Measurements from ENCODE around the gene CRADD.
"Not testable (repeated sequence)": the region's sequence is repeated elsewhere in the genome, so short reads cannot be mapped to it uniquely, and the experiment has no call there.

The CRADD gene

DNA sequence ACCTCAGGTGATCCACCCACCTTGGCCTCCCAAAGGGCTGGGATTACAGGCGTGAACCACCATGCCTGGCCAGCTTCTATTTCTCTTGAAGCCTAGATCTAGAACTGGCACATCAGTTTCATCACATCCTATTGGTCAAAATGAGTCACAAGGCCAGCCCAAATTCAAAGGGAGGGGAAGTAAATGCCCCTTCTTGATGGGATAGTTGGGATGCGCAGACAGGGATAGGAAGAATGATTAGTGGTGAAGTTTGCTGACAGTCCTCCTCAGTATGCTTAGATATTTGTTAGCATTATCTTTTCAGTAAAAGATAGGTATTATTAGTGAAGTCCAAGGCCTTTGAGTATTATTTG lies 33.4 kb downstream of the CRADD start:
- H3K9me3 ChIP-seq (ENCODE audit: control insufficient read depth, insufficient read depth, low read depth, low read length), result no peaks in the 10 kb centered on the region
- H3K36me3 ChIP-seq (ENCODE audit: control insufficient read depth in 2 of 2, insufficient read depth in 1 of 2, low read length in 2 of 2), result no peaks in the 10 kb centered on the region
- H3K4me1 ChIP-seq (ENCODE audit: control insufficient read depth, insufficient read depth, low read length), result 0 out of 2 replicates have a peak, but pooled peaks cover 6% of the 10 kb centered on the region
- no peak overlapping the region for H3K4me3 ChIP-seq (ENCODE audit: low read depth, low read length)
- ChIA-PET CTCF (interaction anchor here (0.6 kb wide), 1 partner anchor 321 kb away, joined by 3 read pairs; no protein-coding TSS in a partner anchor), POLR2A (no interaction called here)
- no peak overlapping the region for H3K27ac ChIP-seq (ENCODE audit: extremely low read depth, low read depth, low read length)
- TF ChIP-seq, protein P1, sequence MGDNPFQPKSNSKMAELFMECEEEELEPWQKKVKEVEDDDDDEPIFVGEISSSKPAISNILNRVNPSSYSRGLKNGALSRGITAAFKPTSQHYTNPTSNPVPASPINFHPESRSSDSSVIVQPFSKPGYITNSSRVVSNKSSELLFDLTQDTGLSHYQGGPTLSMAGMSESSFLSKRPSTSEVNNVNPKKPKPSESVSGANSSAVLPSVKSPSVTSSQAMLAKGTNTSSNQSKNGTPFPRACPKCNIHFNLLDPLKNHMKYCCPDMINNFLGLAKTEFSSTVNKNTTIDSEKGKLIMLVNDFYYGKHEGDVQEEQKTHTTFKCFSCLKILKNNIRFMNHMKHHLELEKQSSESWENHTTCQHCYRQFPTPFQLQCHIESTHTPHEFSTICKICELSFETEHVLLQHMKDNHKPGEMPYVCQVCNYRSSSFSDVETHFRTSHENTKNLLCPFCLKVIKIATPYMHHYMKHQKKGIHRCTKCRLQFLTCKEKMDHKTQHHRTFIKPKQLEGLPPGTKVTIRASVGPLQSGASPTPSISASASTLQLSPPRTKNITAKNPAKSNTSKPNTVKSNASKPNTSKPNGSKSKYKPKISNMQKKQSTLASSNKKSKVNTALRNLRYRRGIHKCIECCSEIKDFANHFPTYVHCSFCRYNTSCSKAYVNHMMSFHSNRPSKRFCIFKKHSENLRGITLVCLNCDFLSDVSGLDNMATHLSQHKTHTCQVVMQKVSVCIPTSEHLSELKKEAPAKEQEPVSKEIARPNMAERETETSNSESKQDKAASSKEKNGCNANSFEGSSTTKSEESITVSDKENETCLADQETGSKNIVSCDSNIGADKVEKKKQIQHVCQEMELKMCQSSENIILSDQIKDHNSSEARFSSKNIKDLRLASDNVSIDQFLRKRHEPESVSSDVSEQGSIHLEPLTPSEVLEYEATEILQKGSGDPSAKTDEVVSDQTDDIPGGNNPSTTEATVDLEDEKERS (tag by site-specific recombination; IDR thresholded peaks at IDR 0.05), result no peak
- TF ChIP-seq ZNF335 (tag by site-specific recombination; conservative IDR thresholded peaks at IDR 0.05) (no peak), ZNF16 (tag by site-specific recombination; IDR thresholded peaks at IDR 0.05; ENCODE audit: low read depth) (no peak), PRDM1 (tag by site-specific recombination; IDR thresholded peaks at IDR 0.05) (no peak), ZNF274 (IDR thresholded peaks at IDR 0.05; ENCODE audit: low read length) (no peak), ZNF274 (tag by site-specific recombination; IDR thresholded peaks at IDR 0.05; ENCODE audit: borderline replicate concordance) (no peak), ZNF629 (tag by site-specific recombination; IDR thresholded peaks at IDR 0.05) (no peak), KLF7 (tag by site-specific recombination; IDR thresholded peaks at IDR 0.05; ENCODE audit: borderline replicate concordance) (no peak), ZNF311 (tag by site-specific recombination; IDR thresholded peaks at IDR 0.05; ENCODE audit: borderline replicate concordance) (no peak), ZXDB (tag by site-specific recombination; IDR thresholded peaks at IDR 0.05) (no peak), ZNF138 (tag by site-specific recombination; IDR thresholded peaks at IDR 0.05; ENCODE audit: borderline replicate concordance) (no peak)
- TF ChIP-seq, protein P2, sequence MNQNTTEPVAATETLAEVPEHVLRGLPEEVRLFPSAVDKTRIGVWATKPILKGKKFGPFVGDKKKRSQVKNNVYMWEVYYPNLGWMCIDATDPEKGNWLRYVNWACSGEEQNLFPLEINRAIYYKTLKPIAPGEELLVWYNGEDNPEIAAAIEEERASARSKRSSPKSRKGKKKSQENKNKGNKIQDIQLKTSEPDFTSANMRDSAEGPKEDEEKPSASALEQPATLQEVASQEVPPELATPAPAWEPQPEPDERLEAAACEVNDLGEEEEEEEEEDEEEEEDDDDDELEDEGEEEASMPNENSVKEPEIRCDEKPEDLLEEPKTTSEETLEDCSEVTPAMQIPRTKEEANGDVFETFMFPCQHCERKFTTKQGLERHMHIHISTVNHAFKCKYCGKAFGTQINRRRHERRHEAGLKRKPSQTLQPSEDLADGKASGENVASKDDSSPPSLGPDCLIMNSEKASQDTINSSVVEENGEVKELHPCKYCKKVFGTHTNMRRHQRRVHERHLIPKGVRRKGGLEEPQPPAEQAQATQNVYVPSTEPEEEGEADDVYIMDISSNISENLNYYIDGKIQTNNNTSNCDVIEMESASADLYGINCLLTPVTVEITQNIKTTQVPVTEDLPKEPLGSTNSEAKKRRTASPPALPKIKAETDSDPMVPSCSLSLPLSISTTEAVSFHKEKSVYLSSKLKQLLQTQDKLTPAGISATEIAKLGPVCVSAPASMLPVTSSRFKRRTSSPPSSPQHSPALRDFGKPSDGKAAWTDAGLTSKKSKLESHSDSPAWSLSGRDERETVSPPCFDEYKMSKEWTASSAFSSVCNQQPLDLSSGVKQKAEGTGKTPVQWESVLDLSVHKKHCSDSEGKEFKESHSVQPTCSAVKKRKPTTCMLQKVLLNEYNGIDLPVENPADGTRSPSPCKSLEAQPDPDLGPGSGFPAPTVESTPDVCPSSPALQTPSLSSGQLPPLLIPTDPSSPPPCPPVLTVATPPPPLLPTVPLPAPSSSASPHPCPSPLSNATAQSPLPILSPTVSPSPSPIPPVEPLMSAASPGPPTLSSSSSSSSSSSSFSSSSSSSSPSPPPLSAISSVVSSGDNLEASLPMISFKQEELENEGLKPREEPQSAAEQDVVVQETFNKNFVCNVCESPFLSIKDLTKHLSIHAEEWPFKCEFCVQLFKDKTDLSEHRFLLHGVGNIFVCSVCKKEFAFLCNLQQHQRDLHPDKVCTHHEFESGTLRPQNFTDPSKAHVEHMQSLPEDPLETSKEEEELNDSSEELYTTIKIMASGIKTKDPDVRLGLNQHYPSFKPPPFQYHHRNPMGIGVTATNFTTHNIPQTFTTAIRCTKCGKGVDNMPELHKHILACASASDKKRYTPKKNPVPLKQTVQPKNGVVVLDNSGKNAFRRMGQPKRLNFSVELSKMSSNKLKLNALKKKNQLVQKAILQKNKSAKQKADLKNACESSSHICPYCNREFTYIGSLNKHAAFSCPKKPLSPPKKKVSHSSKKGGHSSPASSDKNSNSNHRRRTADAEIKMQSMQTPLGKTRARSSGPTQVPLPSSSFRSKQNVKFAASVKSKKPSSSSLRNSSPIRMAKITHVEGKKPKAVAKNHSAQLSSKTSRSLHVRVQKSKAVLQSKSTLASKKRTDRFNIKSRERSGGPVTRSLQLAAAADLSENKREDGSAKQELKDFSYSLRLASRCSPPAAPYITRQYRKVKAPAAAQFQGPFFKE (tag by site-specific recombination; IDR thresholded peaks at IDR 0.05; ENCODE audit: borderline replicate concordance), result no peak

DNA sequence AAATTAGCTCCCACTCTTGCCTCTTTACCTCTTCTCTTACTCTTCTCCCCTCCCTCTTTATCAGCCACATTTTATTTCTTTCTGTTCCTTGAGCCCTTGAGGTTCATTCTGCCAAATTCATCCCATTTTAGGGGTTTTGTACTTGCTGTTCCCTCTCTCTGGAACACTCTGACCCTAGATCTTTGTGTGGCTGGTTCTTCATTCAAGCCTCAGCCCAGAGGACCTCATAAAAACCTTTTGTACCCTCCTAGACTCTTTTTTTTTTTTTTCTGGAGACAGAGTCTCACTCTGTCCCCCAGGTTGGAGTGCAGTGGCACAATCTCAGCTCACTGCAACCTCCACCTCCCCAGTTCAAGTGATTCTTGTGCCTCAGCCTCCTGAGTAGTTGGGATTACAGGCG lies 34.3 kb downstream of the CRADD start:
- H3K27ac ChIP-seq (ENCODE audit: extremely low read depth, low read depth, low read length); H3K9me3 ChIP-seq (ENCODE audit: control insufficient read depth, insufficient read depth, low read depth, low read length); H3K36me3 ChIP-seq (ENCODE audit: control insufficient read depth in 2 of 2, insufficient read depth in 1 of 2, low read length in 2 of 2); H3K4me3 ChIP-seq (ENCODE audit: low read depth, low read length); H3K4me1 ChIP-seq (ENCODE audit: control insufficient read depth, insufficient read depth, low read length); POLR2A ChIA-PET: not testable (repeated sequence)
- CTCF ChIA-PET, result interaction anchor here (0.6 kb wide), 2 partner anchors 363 to 392 kb away, joined by 3 to 4 read pairs; no protein-coding TSS in a partner anchor

DNA sequence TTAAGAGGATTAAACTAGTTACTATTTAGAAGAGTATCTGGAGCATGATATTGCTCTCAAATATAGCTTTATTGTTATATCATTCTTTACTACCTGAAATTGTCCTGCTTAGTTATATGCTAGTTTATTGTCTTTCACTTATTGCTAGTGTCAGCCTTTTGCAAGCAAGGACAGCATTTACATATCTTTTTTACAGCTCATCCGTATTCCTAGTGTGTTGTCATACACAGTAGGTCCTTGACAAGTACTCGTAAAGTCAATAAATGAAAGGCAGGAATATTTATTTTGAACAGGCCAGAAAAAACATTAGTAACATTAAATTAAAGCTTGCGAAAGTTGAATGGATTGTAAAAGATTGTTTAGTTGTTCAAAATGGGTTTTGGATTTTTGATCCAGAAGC lies 35.0 kb downstream of the CRADD start:
- ChIA-PET CTCF (interaction anchor here (0.6 kb wide), 2 partner anchors 208 to 391 kb away, joined by 3 read pairs; no protein-coding TSS in a partner anchor), POLR2A (no interaction called here)
- Histone ChIP-seq H3K36me3 (ENCODE audit: control insufficient read depth in 2 of 2, insufficient read depth in 1 of 2, low read length in 2 of 2) (no peaks in the 10 kb centered on the region), H3K27ac (ENCODE audit: extremely low read depth, low read depth, low read length) (no peak overlapping the region), H3K9me3 (ENCODE audit: control insufficient read depth, insufficient read depth, low read depth, low read length) (no peaks in the 10 kb centered on the region), H3K4me1 (ENCODE audit: control insufficient read depth, insufficient read depth, low read length) (0 out of 2 replicates have a peak, but pooled peaks cover 6% of the 10 kb centered on the region), H3K4me3 (ENCODE audit: low read depth, low read length) (no peak overlapping the region)
- TF ChIP-seq FEZF1 (tag by site-specific recombination; IDR thresholded peaks at IDR 0.05), result 0 out of 2 replicates have a peak, but pooled peaks have one; percentile 16
- TF ChIP-seq, protein P3, sequence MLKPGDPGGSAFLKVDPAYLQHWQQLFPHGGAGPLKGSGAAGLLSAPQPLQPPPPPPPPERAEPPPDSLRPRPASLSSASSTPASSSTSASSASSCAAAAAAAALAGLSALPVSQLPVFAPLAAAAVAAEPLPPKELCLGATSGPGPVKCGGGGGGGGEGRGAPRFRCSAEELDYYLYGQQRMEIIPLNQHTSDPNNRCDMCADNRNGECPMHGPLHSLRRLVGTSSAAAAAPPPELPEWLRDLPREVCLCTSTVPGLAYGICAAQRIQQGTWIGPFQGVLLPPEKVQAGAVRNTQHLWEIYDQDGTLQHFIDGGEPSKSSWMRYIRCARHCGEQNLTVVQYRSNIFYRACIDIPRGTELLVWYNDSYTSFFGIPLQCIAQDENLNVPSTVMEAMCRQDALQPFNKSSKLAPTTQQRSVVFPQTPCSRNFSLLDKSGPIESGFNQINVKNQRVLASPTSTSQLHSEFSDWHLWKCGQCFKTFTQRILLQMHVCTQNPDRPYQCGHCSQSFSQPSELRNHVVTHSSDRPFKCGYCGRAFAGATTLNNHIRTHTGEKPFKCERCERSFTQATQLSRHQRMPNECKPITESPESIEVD (tag by site-specific recombination; IDR thresholded peaks at IDR 0.05), result peak; percentile 57; the same call in 1 of the 2 replicates
- TF ChIP-seq, protein P4, sequence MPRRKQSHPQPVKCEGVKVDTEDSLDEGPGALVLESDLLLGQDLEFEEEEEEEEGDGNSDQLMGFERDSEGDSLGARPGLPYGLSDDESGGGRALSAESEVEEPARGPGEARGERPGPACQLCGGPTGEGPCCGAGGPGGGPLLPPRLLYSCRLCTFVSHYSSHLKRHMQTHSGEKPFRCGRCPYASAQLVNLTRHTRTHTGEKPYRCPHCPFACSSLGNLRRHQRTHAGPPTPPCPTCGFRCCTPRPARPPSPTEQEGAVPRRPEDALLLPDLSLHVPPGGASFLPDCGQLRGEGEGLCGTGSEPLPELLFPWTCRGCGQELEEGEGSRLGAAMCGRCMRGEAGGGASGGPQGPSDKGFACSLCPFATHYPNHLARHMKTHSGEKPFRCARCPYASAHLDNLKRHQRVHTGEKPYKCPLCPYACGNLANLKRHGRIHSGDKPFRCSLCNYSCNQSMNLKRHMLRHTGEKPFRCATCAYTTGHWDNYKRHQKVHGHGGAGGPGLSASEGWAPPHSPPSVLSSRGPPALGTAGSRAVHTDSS (tag by site-specific recombination; IDR thresholded peaks at IDR 0.05), result no peak

Data from HEK293 (cell line).